Muscle layer of colon (tissue), 2 donors: Measurements from ENCODE around the gene POLD4.

Source experiments
- H3K27ac ChIP-seq: one replicate; pipeline ENCODE4 v1.7.0; 2013; ENCODE audit warnings: low read depth, mild to moderate bottlenecking, low read length, moderate library complexity
- H3K27me3 ChIP-seq, 2 donors: one replicate each; pipeline ENCODE4 v1.7.0; 2013; ENCODE audit warnings: low read length in 2 of 2, mild to moderate bottlenecking in 2 of 2; ENCODE audit not compliant: insufficient read depth in 2 of 2, control insufficient read depth in 1 of 2
- H3K36me3 ChIP-seq: one replicate; pipeline ENCODE4 v1.7.0; 2013; ENCODE audit warnings: mild to moderate bottlenecking, low read length; ENCODE audit not compliant: insufficient read depth
- H3K4me1 ChIP-seq: one replicate; pipeline ENCODE4 v1.7.0; 2013; ENCODE audit warnings: mild to moderate bottlenecking, low read length; ENCODE audit not compliant: insufficient read depth
- H3K4me3 ChIP-seq, 2 donors: one replicate each; pipeline ENCODE4 v1.7.0; 2013; ENCODE audit warnings: low read length in 2 of 2, low read depth in 1 of 2, mild to moderate bottlenecking in 1 of 2, moderate library complexity in 1 of 2
- H3K9ac ChIP-seq: one replicate; pipeline ENCODE4 v1.7.0; 2013; ENCODE audit warnings: low read length
- H3K9me3 ChIP-seq: one replicate; pipeline ENCODE4 v1.7.0; 2013; ENCODE audit warnings: mild to moderate bottlenecking, low read length
- donor health status: abdominal sarcoma.
- donor health status: Adenocarcinoma of cecum.

The POLD4 gene

GRCh38 chr11:67355023-67355793 is 1.9 kb upstream of the POLD4 start:
- no peak overlapping the region for H3K4me3 ChIP-seq
- peak overlapping the region; percentile 16 for H3K27ac ChIP-seq
- no peaks in the 10 kb centered on the region for H3K27me3 ChIP-seq
- H3K9me3 ChIP-seq: no peaks in the 10 kb centered on the region
- H3K36me3 ChIP-seq: no peaks in the 10 kb centered on the region
- peaks cover 58% of the 10 kb centered on the region for H3K4me1 ChIP-seq
- no peak overlapping the region for H3K9ac ChIP-seq

DNA sequence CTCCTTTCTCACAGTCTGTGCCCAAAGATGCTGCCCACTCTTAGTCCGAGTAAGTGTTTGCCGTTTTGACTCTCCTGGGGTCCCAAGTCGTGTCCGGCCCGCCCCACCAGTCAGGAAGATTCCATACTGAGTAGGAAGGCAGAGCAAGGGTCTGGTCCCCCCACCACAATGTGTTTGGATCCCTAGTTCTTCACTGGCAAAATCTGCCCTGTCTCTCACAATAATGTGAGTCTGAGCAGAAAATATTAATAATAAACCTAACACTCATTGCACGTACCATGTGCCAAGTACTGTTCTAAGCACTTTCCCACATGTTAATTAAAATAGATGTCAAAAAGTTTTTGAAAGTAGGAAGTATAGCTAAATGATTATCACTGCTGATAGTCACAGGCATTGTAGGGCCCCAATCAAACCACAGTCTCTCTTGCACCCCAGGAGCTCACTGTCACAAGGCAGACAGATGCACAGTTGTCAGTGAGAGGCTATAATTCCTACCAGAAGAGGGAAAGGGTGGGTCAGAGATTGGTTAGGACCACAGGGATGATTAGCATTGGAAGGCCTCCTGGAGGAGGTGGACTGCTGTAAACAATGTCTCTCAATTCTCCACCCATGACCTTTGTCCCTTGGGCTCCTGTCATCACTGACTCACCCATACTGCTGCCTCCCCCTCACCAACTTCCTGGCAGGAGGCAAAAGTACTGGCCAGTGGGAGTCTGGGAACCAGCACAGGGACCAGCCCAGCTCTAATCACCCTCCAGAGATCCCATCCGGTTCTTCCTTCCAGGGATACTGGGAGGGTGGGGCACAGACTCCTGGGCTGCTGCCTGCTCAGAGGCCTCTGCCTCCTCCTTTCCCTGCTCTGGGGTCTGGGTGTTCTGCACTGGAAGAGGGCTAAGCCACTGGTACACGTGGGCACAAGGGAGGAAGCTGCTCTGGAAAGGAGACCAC is 1.0 kb upstream of the POLD4 start:
- Histone ChIP-seq H3K9ac (peak overlapping the region; percentile 69), H3K9me3 (no peaks in the 10 kb centered on the region), H3K27ac (peak overlapping the region; percentile 98), H3K4me1 (peaks cover 58% of the 10 kb centered on the region), H3K27me3 (no peaks in the 10 kb centered on the region), H3K36me3 (no peaks in the 10 kb centered on the region), H3K4me3 (peak overlapping the region; percentile 18 to 89)

GRCh38 chr11:67352546-67353316 is 615 bp downstream of the POLD4 start:
- peak overlapping the region; percentile 83 for H3K9ac ChIP-seq
- peaks cover 52% of the 10 kb centered on the region for H3K4me1 ChIP-seq
- no peaks in the 10 kb centered on the region for H3K9me3 ChIP-seq
- no peaks in the 10 kb centered on the region for H3K36me3 ChIP-seq
- H3K4me3 ChIP-seq: peak overlapping the region; percentile 89 to 93
- H3K27ac ChIP-seq: peak overlapping the region; percentile 98
- H3K27me3 ChIP-seq: no peaks in the 10 kb centered on the region

GRCh38 chr11:67351275-67352005 is 1.9 kb downstream of the POLD4 start:
- no peak overlapping the region for H3K4me3 ChIP-seq
- no peak overlapping the region for H3K9ac ChIP-seq
- peak overlapping the region; percentile 59 for H3K27ac ChIP-seq
- peaks cover 40% of the 10 kb centered on the region for H3K4me1 ChIP-seq
- no peaks in the 10 kb centered on the region for H3K36me3 ChIP-seq
- H3K27me3 ChIP-seq: no peaks in the 10 kb centered on the region
- H3K9me3 ChIP-seq: no peaks in the 10 kb centered on the region

GRCh38 chr11:67349928-67350465 is 3.3 kb downstream of the POLD4 start:
- Histone ChIP-seq H3K36me3 (no peaks in the 10 kb centered on the region), H3K27ac (no peak overlapping the region), H3K9ac (no peak overlapping the region), H3K4me1 (peaks cover 28% of the 10 kb centered on the region), H3K4me3 (no peak overlapping the region), H3K9me3 (no peaks in the 10 kb centered on the region), H3K27me3 (no peaks in the 10 kb centered on the region)

GRCh38 chr11:67349457-67349856 is 3.9 kb downstream of the POLD4 start:
- Histone ChIP-seq H3K27me3 (no peaks in the 10 kb centered on the region), H3K4me3 (no peak overlapping the region), H3K36me3 (no peaks in the 10 kb centered on the region), H3K9ac (no peak overlapping the region), H3K9me3 (no peaks in the 10 kb centered on the region), H3K4me1 (peaks cover 23% of the 10 kb centered on the region), H3K27ac (no peak overlapping the region)

DNA sequence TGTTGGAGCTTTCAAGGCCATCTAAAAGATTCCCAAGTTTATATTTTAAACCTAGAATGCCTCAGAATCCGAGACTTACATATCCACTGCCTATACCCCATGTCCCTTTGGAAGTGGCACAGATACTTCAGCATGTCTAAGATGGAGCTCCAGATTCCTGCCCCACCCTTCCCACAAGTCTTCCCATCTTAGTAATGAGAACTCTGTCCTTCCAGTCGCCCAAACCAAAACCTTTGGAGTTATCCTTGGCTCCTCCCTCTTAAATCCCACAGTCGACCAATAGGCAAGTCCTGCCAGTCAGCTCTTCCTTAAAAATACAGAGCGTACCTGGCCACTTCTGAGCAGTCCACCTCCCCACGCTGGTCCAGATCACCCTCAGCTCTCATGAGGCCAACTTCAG is 4.3 kb downstream of the POLD4 start:
- Histone ChIP-seq H3K4me3 (no peak overlapping the region), H3K27ac (no peak overlapping the region), H3K36me3 (no peaks in the 10 kb centered on the region), H3K4me1 (peaks cover 18% of the 10 kb centered on the region), H3K27me3 (no peaks in the 10 kb centered on the region), H3K9me3 (no peaks in the 10 kb centered on the region), H3K9ac (no peak overlapping the region)

DNA sequence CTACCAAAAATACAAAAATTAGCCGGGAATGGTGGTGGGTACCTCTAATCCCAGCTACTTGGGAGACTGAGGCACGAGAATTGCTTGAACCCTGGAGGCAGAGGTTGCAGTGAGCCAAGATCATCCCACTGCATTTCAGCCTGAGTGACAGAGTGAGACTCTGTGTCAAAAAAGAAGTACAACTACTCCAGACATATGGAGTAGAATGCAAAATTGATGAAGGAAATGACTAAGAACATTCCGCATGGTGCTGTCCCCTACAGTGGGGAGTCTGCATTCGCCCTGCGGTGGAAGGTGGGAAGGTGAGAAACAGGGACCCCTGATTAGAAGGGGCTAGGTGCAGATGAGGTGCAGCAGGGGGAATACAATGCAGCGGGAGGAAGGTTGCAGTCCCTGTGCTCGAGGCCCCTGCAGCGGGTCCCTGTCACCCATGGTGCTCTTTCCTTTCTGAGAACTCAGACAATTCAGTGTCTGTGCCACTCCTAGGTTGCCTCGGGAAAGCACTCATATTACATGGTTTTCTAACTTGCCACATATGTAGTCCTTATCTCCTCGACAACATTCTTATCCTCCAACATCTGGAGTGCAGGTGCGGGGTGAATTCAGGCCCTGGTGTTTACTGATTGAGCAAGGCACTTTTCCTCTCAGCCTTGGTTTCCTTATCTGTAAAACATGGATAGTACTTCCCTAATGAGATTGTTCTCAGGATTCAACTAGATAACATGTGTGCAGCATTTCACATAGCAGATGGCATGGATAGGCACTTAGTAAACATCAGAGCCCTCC is 5.2 kb downstream of the POLD4 start:
- Histone ChIP-seq H3K27me3 (no peaks in the 10 kb centered on the region), H3K27ac (no peak overlapping the region), H3K9me3 (no peaks in the 10 kb centered on the region), H3K4me3 (no peak overlapping the region), H3K4me1 (peaks cover 14% of the 10 kb centered on the region), H3K36me3 (no peaks in the 10 kb centered on the region), H3K9ac (no peak overlapping the region)

GRCh38 chr11:67345920-67346819 is 7.2 kb downstream of the POLD4 start:
- no peaks in the 10 kb centered on the region for H3K4me1 ChIP-seq
- H3K9ac ChIP-seq: no peak overlapping the region
- H3K27ac ChIP-seq: no peak overlapping the region
- H3K27me3 ChIP-seq: no peaks in the 10 kb centered on the region
- no peaks in the 10 kb centered on the region for H3K36me3 ChIP-seq
- no peak overlapping the region for H3K4me3 ChIP-seq
- no peaks in the 10 kb centered on the region for H3K9me3 ChIP-seq
